ENCODE results near the gene RERE.
A peak's percentile ranks its signal among the peaks of the same experiment; 100 is the strongest.

RERE gene

GRCh38 chr1:8728464-8728863 lies 89.0 kb downstream of the RERE start:
- TF ChIP-seq MAX (IDR thresholded peaks at IDR 0.05): no peak
- TF ChIP-seq CEBPB (IDR thresholded peaks at IDR 0.05): no peak
- TF ChIP-seq EGR1 (IDR thresholded peaks at IDR 0.05): no peak

- TF ChIP-seq YY1 (IDR thresholded peaks at IDR 0.05; ENCODE audit: low read depth): no peak
- TF ChIP-seq TCF12 (IDR thresholded peaks at IDR 0.05; ENCODE audit: low read depth): no peak
- no peak for TF ChIP-seq MAX (IDR thresholded peaks at IDR 0.05)
- no peak for TF ChIP-seq USF1 (IDR thresholded peaks at IDR 0.05)
- no peak for TF ChIP-seq ZBTB7A (IDR thresholded peaks at IDR 0.05; ENCODE audit: low read depth)
- no peak for TF ChIP-seq EP300 (IDR thresholded peaks at IDR 0.05; ENCODE audit: borderline replicate concordance)
- no peak for TF ChIP-seq REST (IDR thresholded peaks at IDR 0.05; ENCODE audit: low read depth)
- no peak for TF ChIP-seq TAF1 (IDR thresholded peaks at IDR 0.05; ENCODE audit: low read depth)
Observed at GRCh38 chr1:8727809-8728213, 89.6 kb downstream of the RERE start.

GRCh38 chr1:8727316-8727715 lies 90.1 kb downstream of the RERE start:
- TF ChIP-seq REST (IDR thresholded peaks at IDR 0.05; ENCODE audit: low read depth): peak; percentile 35; the same call in 1 of the 2 replicates

GRCh38 chr1:8723010-8723409 lies 94.4 kb downstream of the RERE start:
- TF ChIP-seq NFIC (IDR thresholded peaks at IDR 0.05) (no peak), TCF12 (IDR thresholded peaks at IDR 0.05; ENCODE audit: low read depth) (no peak), REST (IDR thresholded peaks at IDR 0.05; ENCODE audit: low read depth) (no peak), CREB1 (IDR thresholded peaks at IDR 0.05; ENCODE audit: low read depth) (no peak), FOXM1 (IDR thresholded peaks at IDR 0.05; ENCODE audit: borderline replicate concordance, low read depth) (no peak), TEAD4 (IDR thresholded peaks at IDR 0.05) (no peak), TAF1 (IDR thresholded peaks at IDR 0.05; ENCODE audit: low read depth) (no peak), RAD21 (IDR thresholded peaks at IDR 0.05; ENCODE audit: low read depth) (no peak), ZBTB7A (IDR thresholded peaks at IDR 0.05; ENCODE audit: low read depth) (no peak), YY1 (IDR thresholded peaks at IDR 0.05; ENCODE audit: low read depth) (no peak), USF1 (IDR thresholded peaks at IDR 0.05) (no peak), MAX (IDR thresholded peaks at IDR 0.05) (no peak)

- TF ChIP-seq CEBPB (IDR thresholded peaks at IDR 0.05) (no peak), USF1 (IDR thresholded peaks at IDR 0.05) (no peak), NFIC (IDR thresholded peaks at IDR 0.05) (no peak), TEAD4 (IDR thresholded peaks at IDR 0.05) (no peak), YY1 (IDR thresholded peaks at IDR 0.05; ENCODE audit: low read depth) (no peak), EGR1 (IDR thresholded peaks at IDR 0.05) (no peak), TCF12 (IDR thresholded peaks at IDR 0.05; ENCODE audit: low read depth) (no peak), REST (IDR thresholded peaks at IDR 0.05; ENCODE audit: low read depth) (no peak), MAX (IDR thresholded peaks at IDR 0.05) (no peak), ZBTB7A (IDR thresholded peaks at IDR 0.05; ENCODE audit: low read depth) (no peak), FOXM1 (IDR thresholded peaks at IDR 0.05; ENCODE audit: borderline replicate concordance, low read depth) (no peak), CREB1 (IDR thresholded peaks at IDR 0.05; ENCODE audit: low read depth) (no peak), EP300 (IDR thresholded peaks at IDR 0.05; ENCODE audit: borderline replicate concordance) (no peak), RAD21 (IDR thresholded peaks at IDR 0.05; ENCODE audit: low read depth) (no peak), TAF1 (IDR thresholded peaks at IDR 0.05; ENCODE audit: low read depth) (no peak)
Observed at GRCh38 chr1:8722366-8722765, 95.1 kb downstream of the RERE start.

Measured in Ishikawa (cell line).